Gastrocnemius medialis (tissue), 4 donors: ENCODE data around the gene LEPR.

Experiments used
- POLR2A ChIP-seq, 2 donors: fragments of 450-650 bp; IDR thresholded peaks; one replicate each; pipeline ENCODE4 v1.6.1; 2017; ENCODE audit warnings: antibody characterized with exemption in 2 of 2, mild to moderate bottlenecking in 2 of 2, moderate library complexity in 2 of 2
- TF ChIP-seq, protein P1 (sequence below), 5 experiments: fragments of 450-650 bp in 3 of 5; fragments of 200-600 bp in 2 of 5; sonication (generic) in 2 of 5; IDR thresholded peaks in 4 of 5; conservative IDR thresholded peaks in 1 of 5; 1 replicate in 4 of 5; 2 replicates in 1 of 5; pipeline ENCODE4 v1.5.1; 2016 to 2019; ENCODE audit warnings: antibody characterized with exemption in 5 of 5, mild to moderate bottlenecking in 3 of 5, moderate library complexity in 3 of 5

DNA sequence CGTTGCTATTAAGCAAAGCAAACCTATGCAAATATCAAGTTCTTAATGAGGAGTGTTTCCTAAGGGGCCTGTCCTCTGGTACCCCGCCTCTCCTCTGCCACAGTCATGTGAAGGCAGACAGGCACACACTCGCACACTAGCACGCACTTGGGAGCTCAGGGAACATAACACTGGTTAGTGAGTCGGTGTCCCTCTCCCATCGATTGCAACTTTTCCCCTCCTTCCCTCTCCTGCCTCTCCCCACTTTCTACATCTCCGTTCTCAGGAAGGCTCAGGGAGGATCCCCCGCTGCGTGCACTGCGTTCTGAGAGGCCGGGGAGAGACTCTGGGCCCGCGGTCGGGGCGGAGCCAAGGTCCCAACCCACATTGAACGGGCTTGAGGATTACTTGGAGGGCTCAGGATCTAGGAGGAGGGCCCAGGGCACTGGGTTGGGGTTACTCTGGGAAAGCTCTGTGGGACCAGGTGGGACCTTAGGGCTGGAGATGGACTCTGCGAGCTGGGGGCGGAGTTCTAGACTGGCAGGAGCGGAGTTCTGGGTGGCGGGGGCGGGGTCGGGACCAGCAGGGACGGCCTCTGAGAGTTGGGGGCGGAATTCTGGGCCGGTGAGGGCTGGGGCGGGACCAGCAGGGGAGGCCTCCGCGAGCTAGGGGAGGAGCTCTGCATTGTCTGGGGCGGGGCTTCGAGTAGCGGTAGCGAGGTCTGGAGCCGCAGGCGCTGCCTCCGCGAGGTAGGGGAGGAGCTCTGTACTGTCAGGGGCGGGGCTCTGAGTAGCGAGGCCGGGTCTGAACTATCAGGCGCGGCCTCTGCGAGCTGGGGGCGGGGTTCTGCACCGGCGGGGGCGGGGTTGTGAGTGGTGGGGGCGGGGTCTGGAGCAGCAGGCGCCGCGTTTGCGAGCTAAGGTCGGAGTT lies 533 bp upstream of the LEPR start:
- TF ChIP-seq, protein P1, sequence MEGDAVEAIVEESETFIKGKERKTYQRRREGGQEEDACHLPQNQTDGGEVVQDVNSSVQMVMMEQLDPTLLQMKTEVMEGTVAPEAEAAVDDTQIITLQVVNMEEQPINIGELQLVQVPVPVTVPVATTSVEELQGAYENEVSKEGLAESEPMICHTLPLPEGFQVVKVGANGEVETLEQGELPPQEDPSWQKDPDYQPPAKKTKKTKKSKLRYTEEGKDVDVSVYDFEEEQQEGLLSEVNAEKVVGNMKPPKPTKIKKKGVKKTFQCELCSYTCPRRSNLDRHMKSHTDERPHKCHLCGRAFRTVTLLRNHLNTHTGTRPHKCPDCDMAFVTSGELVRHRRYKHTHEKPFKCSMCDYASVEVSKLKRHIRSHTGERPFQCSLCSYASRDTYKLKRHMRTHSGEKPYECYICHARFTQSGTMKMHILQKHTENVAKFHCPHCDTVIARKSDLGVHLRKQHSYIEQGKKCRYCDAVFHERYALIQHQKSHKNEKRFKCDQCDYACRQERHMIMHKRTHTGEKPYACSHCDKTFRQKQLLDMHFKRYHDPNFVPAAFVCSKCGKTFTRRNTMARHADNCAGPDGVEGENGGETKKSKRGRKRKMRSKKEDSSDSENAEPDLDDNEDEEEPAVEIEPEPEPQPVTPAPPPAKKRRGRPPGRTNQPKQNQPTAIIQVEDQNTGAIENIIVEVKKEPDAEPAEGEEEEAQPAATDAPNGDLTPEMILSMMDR (IDR thresholded peaks at IDR 0.05 in 4 of 5, conservative IDR thresholded peaks at IDR 0.05 in 1 of 5), result no peak
- peak; percentile 22 to 26 for TF ChIP-seq POLR2A (IDR thresholded peaks at IDR 0.05)
